ENCODE data around the gene SLC6A9.
A peak's percentile ranks its signal among the peaks of the same experiment; 100 is the strongest.

SLC6A9 gene

GRCh38 chr1:43947061-43947873 lies 84.0 kb downstream of the SLC6A9 start:
- peak overlapping the region; percentile 97 for H3K27ac Mint-ChIP-seq
- ATAC-seq (ENCODE audit: low read depth): peak; percentile 2
- peaks cover 34% of the 10 kb centered on the region for H3K4me1 Mint-ChIP-seq
- no peaks in the 10 kb centered on the region for H3K27me3 Mint-ChIP-seq
- peak overlapping the region; percentile 95 for H3K4me3 Mint-ChIP-seq
- no peak for DNase-seq (ENCODE audit: low spot score in 2 of 2)
- H3K9me3 Mint-ChIP-seq: no peaks in the 10 kb centered on the region
- H3K36me3 Mint-ChIP-seq: peaks cover 9% of the 10 kb centered on the region

Data from memory B cell (primary cell).